ENCODE data around the gene STRBP. TPM values are rescaled to one million over a fixed set of nuclear protein-coding genes. Genes with fewer than 3 reads are reported as not detected.

The STRBP gene
- total and polyA plus RNA-seq, 2 of the 8 experiments (the other 6 are each of a cell fraction or from before 2014, with no cell fraction given), result 29.7 to 105 TPM

DNA sequence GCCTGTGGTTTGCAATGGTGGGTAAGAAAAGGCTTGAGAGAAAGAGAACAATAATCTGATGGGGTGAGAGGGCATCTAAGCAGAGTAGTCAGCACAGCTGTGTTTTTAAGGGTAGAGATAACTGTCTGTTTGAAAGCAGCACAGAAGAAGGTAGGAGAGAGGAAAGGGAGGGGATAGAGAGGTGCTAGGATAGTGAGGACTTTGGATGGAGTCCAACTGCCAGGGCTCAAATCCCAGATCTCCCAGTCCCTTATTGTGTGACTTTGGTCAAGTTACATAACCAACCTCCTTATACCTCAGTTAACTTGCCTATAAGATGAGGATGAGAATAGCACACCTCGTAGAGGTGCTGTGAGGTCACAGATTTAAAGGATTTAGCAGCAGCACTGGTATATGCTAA is 179.3 kb downstream of the STRBP start:
- H3K4ac ChIP-seq (replicated peaks; ENCODE audit: insufficient read length, low read depth, low read length), result no peak overlapping the region
- H2BK12ac ChIP-seq (ENCODE audit: low read depth, low read length), result no peak overlapping the region
- H2AK5ac ChIP-seq (ENCODE audit: low read depth, low read length), result no peak overlapping the region
- H4K91ac ChIP-seq (replicated peaks; ENCODE audit: insufficient read length, low read length), result no peak overlapping the region
- POLR2A ChIA-PET (ENCODE audit: partially characterized antibody), result no interaction called here
- H3K9me3 ChIP-seq (ENCODE audit: insufficient read depth in 2 of 2, low read depth in 1 of 2, low read length in 1 of 2), result no peaks in the 10 kb centered on the region
- H4K5ac ChIP-seq (ENCODE audit: insufficient read length, low read depth, low read length), result no peak overlapping the region
- H3K79me1 ChIP-seq (ENCODE audit: low read depth, low read length), result 0 out of 2 replicates have a peak, but pooled peaks cover 2% of the 10 kb centered on the region
- H3K27me3 ChIP-seq (replicated peaks in 1 of 4; ENCODE audit: control insufficient read depth in 3 of 4, extremely low read depth in 1 of 4, insufficient read depth in 3 of 4, low read length in 3 of 4), result no peaks in the 10 kb centered on the region
- no peak overlapping the region for H3K23ac ChIP-seq (ENCODE audit: insufficient read length)
- CTCF ChIA-PET (ENCODE audit: partially characterized antibody), result interaction anchor here (1.1 to 5.5 kb wide), 4 partner anchors 13 to 262 kb away, joined by 3 to 49 read pairs (median 7); no protein-coding TSS in a partner anchor
- H2BK20ac ChIP-seq (ENCODE audit: low read length), result no peak overlapping the region
- no peak overlapping the region for H3K18ac ChIP-seq (ENCODE audit: extremely low read depth, low read length)
- no peak overlapping the region for H3K27ac ChIP-seq (ENCODE audit: low read depth, low read length)
- H2AFZ ChIP-seq (ENCODE audit: low read length), result no peak overlapping the region
- no peak overlapping the region for H2BK120ac ChIP-seq (replicated peaks; ENCODE audit: low read depth, low read length)
- H3K36me3 ChIP-seq (ENCODE audit: control insufficient read depth in 2 of 4, insufficient read depth in 4 of 4, low read length in 3 of 4), result peaks cover 11 to 54% (median 25%) of the 10 kb centered on the region in 4 experiments; a peak in 7 of 8 replicates
- no peak overlapping the region for H3K56ac ChIP-seq (replicated peaks; ENCODE audit: insufficient read length, low read depth, low read length)
- DNase-seq (ENCODE audit: low read depth in 1 of 2, low spot score in 2 of 2) (no peak), FAIRE-seq (no peak)
- no peak overlapping the region for H2BK15ac ChIP-seq (ENCODE audit: low read length)
- no peak overlapping the region for H3K14ac ChIP-seq (ENCODE audit: insufficient read length)
- no peak overlapping the region for H3K9ac ChIP-seq (replicated peaks in 1 of 4; ENCODE audit: extremely low read depth in 1 of 4, low read depth in 3 of 4, low read length in 3 of 4)
- no peak overlapping the region for H4K8ac ChIP-seq (ENCODE audit: extremely low read depth, insufficient read depth, low read length)
- no peak overlapping the region for H3K4me3 ChIP-seq (ENCODE audit: extremely low read depth in 1 of 4, insufficient read depth in 2 of 4, low read depth in 3 of 4, low read length in 4 of 4)
- H2BK5ac ChIP-seq (ENCODE audit: low read depth, low read length), result no peak overlapping the region
- H3K4me2 ChIP-seq (ENCODE audit: insufficient read depth in 1 of 2, low read depth in 2 of 2, low read length in 2 of 2), result no peak overlapping the region
- H3K79me2 ChIP-seq (ENCODE audit: control insufficient read depth in 1 of 2, insufficient read depth in 2 of 2, low read length in 2 of 2), result no peaks in the 10 kb centered on the region
- peaks cover 0 to 5% (median 2%) of the 10 kb centered on the region in 4 experiments; a peak in 3 of 7 replicates for H3K4me1 ChIP-seq (replicated peaks in 1 of 4; ENCODE audit: control insufficient read depth in 3 of 4, insufficient read depth in 4 of 4, low read length in 3 of 4)
- 100% methylated on average over 1 of the region's 1 CpG; no CpG with 5 or more reads in 1 of the 2 experiments for WGBS, 2 experiments (ENCODE audit: extremely low coverage in 1 of 2, insufficient coverage in 1 of 2, insufficient read length in 1 of 2, insufficient replicate concordance in 2 of 2, low coverage in 1 of 2, low lambda C conversion rate in 2 of 2, missing lambda C conversion rate in 1 of 2)
- no peaks in the 10 kb centered on the region for H3K23me2 ChIP-seq (ENCODE audit: low read depth, low read length)
- H4K20me1 ChIP-seq (replicated peaks in 1 of 2; ENCODE audit: control insufficient read depth in 1 of 2, insufficient read depth in 2 of 2, low read length in 2 of 2), result peaks cover 0 to 1% of the 10 kb centered on the region in 2 experiments
- TF ChIP-seq USF2 (IDR thresholded peaks at IDR 0.05; ENCODE audit: low read length), result no peak
- TF ChIP-seq CEBPB (IDR thresholded peaks at IDR 0.05; ENCODE audit: low read depth, low read length), result no peak
- TF ChIP-seq TAF7 (optimal IDR thresholded peaks at IDR 0.05; ENCODE audit: borderline replicate concordance, low read depth, low read length), result no peak
- no peak for TF ChIP-seq CHD2 (IDR thresholded peaks at IDR 0.05; ENCODE audit: low read length)
- TF ChIP-seq ATF3 (IDR thresholded peaks at IDR 0.05; ENCODE audit: insufficient read depth, low read depth, low read length), result no peak
- TF ChIP-seq RFX5 (IDR thresholded peaks at IDR 0.05; ENCODE audit: borderline replicate concordance, low read depth, low read length), result no peak
- TF ChIP-seq SP1 (IDR thresholded peaks at IDR 0.05; ENCODE audit: low read depth, low read length), result no peak
- no peak for TF ChIP-seq CBX5 (IDR thresholded peaks at IDR 0.05; ENCODE audit: low read depth, low read length)
- no peak for TF ChIP-seq SIRT6 (IDR thresholded peaks at IDR 0.05; ENCODE audit: low read length)
- no peak for TF ChIP-seq KDM5A (IDR thresholded peaks at IDR 0.05; ENCODE audit: low read length)
- TF ChIP-seq TEAD4 (IDR thresholded peaks at IDR 0.05; ENCODE audit: low read depth, low read length), result no peak
- no peak for TF ChIP-seq MAFK (IDR thresholded peaks at IDR 0.05; ENCODE audit: low read depth, low read length)
- TF ChIP-seq, protein P1, sequence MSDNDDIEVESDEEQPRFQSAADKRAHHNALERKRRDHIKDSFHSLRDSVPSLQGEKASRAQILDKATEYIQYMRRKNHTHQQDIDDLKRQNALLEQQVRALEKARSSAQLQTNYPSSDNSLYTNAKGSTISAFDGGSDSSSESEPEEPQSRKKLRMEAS (IDR thresholded peaks at IDR 0.05), result no peak
- no peak for TF ChIP-seq SUZ12 (IDR thresholded peaks at IDR 0.05; ENCODE audit: low read length)

Data from H1 (cell line).